GM23338 (cell line): ENCODE measurements around the gene RHOB. TPM values are rescaled to one million over a fixed set of nuclear protein-coding genes. Genes with fewer than 3 reads are reported as not detected.

ENCODE experiments used
- ATAC-seq: fragments of 200-7000 bp; cut with Tn5 transposase; 3 replicates; pipeline ENCODE4 v1.9.1; 2020
- DNase-seq: peaks from one replicate; pipeline ENCODE4 v3.0.0-alpha.2; 2015; ENCODE audit warnings: low spot score
- H2AFZ ChIP-seq: fragments of 200-600 bp; sonication (generic); 2 replicates; pipeline ENCODE4 v1.8.0; 2016; ENCODE audit warnings: antibody characterized with exemption, mild to moderate bottlenecking, moderate library complexity
- H3F3A ChIP-seq: fragments of 200-600 bp; sonication (generic); replicated peaks from 2 replicates; pipeline ENCODE4 v1.8.0; 2017; ENCODE audit warnings: antibody characterized with exemption, mixed run types, low read depth
- H3K27ac ChIP-seq: fragments of 200-600 bp; sonication (generic); 2 replicates; pipeline ENCODE4 v1.6.1; 2016; ENCODE audit warnings: low read depth
- H3K27me3 ChIP-seq: fragments of 200-600 bp; sonication (generic); 2 replicates; pipeline ENCODE4 v1.8.0; 2016; ENCODE audit warnings: mild to moderate bottlenecking, mixed run types, moderate library complexity; ENCODE audit not compliant: insufficient read depth
- H3K36me3 ChIP-seq: fragments of 200-600 bp; sonication (generic); 2 replicates; pipeline ENCODE4 v1.8.0; 2016; ENCODE audit warnings: mild to moderate bottlenecking; ENCODE audit not compliant: insufficient read depth
- H3K4me1 ChIP-seq: fragments of 200-600 bp; sonication (generic); 2 replicates; pipeline ENCODE4 v1.8.0; 2016; ENCODE audit warnings: mild to moderate bottlenecking, moderate library complexity; ENCODE audit not compliant: insufficient read depth
- H3K4me2 ChIP-seq: fragments of 200-600 bp; sonication (generic); 2 replicates; pipeline ENCODE4 v1.7.1; 2017; ENCODE audit warnings: mixed run types
- H3K4me3 ChIP-seq: fragments of 200-600 bp; sonication (generic); 2 replicates; pipeline ENCODE4 v1.6.1; 2016; ENCODE audit warnings: mixed run types
- H3K79me2 ChIP-seq: fragments of 200-600 bp; sonication (generic); replicated peaks from 2 replicates; pipeline ENCODE4 v1.8.0; 2017; ENCODE audit warnings: mild to moderate bottlenecking; ENCODE audit not compliant: insufficient read depth
- H3K9me2 ChIP-seq: fragments of 200-600 bp; sonication (generic); 2 replicates; pipeline ENCODE4 v1.8.0; 2017; ENCODE audit not compliant: insufficient read depth
- H4K20me1 ChIP-seq: fragments of 200-600 bp; sonication (generic); replicated peaks from 2 replicates; pipeline ENCODE4 v1.8.0; 2017; ENCODE audit warnings: mild to moderate bottlenecking; ENCODE audit not compliant: insufficient read depth
- H3K27ac Mint-ChIP-seq: 2 replicates; pipeline ENCODE4 v1.8.0; 2020; ENCODE audit warnings: inconsistent platforms, mild to moderate bottlenecking, moderate library complexity, mixed read lengths
- H3K27me3 Mint-ChIP-seq: 3 replicates; pipeline ENCODE4 v1.8.0; 2022; ENCODE audit warnings: low read depth, mild to moderate bottlenecking, moderate library complexity, mixed read lengths, inconsistent platforms; ENCODE audit not compliant: insufficient read depth, poor library complexity
- H3K36me3 Mint-ChIP-seq: 3 replicates; pipeline ENCODE4 v1.8.0; 2021; ENCODE audit warnings: low read depth, mild to moderate bottlenecking, inconsistent platforms, moderate library complexity, mixed read lengths
- H3K4me1 Mint-ChIP-seq: 3 replicates; pipeline ENCODE4 v1.8.0; 2020; ENCODE audit warnings: mild to moderate bottlenecking, inconsistent platforms, mixed read lengths
- H3K4me3 Mint-ChIP-seq: 3 replicates; pipeline ENCODE4 v1.8.0; 2021; ENCODE audit warnings: moderate library complexity, mild to moderate bottlenecking, inconsistent platforms, mixed read lengths
- H3K9me3 Mint-ChIP-seq: 3 replicates; pipeline ENCODE4 v1.8.0; 2020; ENCODE audit warnings: moderate library complexity, mild to moderate bottlenecking, inconsistent platforms, mixed read lengths
- CREB1 ChIP-seq: fragments of 250-450 bp; sonication (Bioruptor Pico); IDR thresholded peaks from 2 replicates; pipeline ENCODE4 v1.5.0; 2020; ENCODE audit warnings: low read depth, mild to moderate bottlenecking, moderate library complexity
- ETS1 ChIP-seq: IDR thresholded peaks from 2 replicates; pipeline ENCODE4 v1.6.1; 2016; ENCODE audit warnings: antibody characterized with exemption
- EZH2 ChIP-seq: fragments of 200-600 bp; sonication (generic); IDR thresholded peaks from one replicate; pipeline ENCODE4 v1.8.0; 2017; ENCODE audit warnings: antibody characterized with exemption, mild to moderate bottlenecking, low read depth; ENCODE audit not compliant: unreplicated experiment
- EZH2phosphoT487 ChIP-seq: fragments of 200-600 bp; sonication (generic); IDR thresholded peaks from one replicate; pipeline ENCODE4 v1.8.1; 2018; ENCODE audit warnings: antibody characterized with exemption; ENCODE audit not compliant: unreplicated experiment
- JUNB ChIP-seq: IDR thresholded peaks from one replicate; pipeline ENCODE4 v1.6.1; 2016; ENCODE audit warnings: antibody characterized with exemption; ENCODE audit not compliant: unreplicated experiment
- NANOG ChIP-seq: IDR thresholded peaks from 2 replicates; pipeline ENCODE4 v1.6.1; 2016; ENCODE audit warnings: antibody characterized with exemption, borderline replicate concordance
- REST ChIP-seq: IDR thresholded peaks from one replicate; pipeline ENCODE4 v1.6.1; 2018; ENCODE audit warnings: antibody characterized with exemption; ENCODE audit not compliant: unreplicated experiment
- ZNF114 ChIP-seq: fragments of 250-450 bp; sonication (Bioruptor Pico); IDR thresholded peaks from 2 replicates; pipeline ENCODE4 v1.5.0; 2020; ENCODE audit warnings: mild to moderate bottlenecking, moderate library complexity
- polyA plus RNA-seq: library from polyadenylated mRNA; unstranded; fragments of >200 nt; fragmentation: Nextera tagmentation; extraction: Ambion mirVana; gene quantifications from 2 replicates; pipeline ENCODE4 v1.2.1, GENCODE V29; 2016
- total RNA-seq: library from RNA; depleted of rRNA; stranded (reverse); fragments of >200 nt; shearing (Covaris generic); gene quantifications from 2 replicates; pipeline ENCODE4 v1.2.3, GENCODE V29; 2014
- TF ChIP-seq, protein P1 (sequence below): fragments of 250-450 bp; sonication (Bioruptor Pico); IDR thresholded peaks from 2 replicates; pipeline ENCODE4 v1.5.0; 2020; ENCODE audit warnings: mild to moderate bottlenecking, moderate library complexity

Gene RHOB
- total and polyA plus RNA-seq, 2 experiments from 2014 or later: 6.6 to 26.9 TPM

DNA sequence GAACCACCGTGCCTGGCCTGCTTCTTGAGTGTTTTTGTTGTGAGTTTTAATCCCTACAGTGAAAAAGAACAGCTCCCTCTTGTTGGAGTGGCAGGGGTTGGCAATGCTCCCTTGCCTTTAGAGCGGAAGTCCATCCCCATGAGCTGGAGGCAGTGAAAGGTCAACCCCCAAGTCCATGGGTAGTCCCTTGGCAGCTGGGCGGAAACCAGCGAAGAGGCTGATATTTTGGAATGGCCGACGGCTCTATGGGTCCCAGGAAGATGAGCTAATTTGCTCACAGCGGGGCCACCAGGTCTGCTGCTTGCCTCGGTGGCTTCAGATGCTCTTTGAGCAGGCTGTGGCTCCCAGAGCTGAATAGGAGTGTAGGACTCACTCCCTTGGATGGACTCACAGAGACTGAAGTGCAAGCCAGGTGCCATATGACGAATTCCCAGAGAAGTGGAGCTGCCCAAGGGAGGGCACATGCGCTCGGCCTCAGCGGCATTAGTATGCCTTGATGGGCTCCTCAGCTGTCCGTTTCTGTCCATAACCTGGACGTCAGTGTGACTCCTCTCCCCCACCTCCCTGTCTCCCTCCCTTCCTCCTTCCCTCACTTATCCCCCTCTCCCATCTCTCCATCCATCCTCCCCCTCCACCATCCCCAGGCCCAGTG lies 25.4 kb upstream of the RHOB start:
- TF ChIP-seq NANOG: no peak
- TF ChIP-seq, protein P1, sequence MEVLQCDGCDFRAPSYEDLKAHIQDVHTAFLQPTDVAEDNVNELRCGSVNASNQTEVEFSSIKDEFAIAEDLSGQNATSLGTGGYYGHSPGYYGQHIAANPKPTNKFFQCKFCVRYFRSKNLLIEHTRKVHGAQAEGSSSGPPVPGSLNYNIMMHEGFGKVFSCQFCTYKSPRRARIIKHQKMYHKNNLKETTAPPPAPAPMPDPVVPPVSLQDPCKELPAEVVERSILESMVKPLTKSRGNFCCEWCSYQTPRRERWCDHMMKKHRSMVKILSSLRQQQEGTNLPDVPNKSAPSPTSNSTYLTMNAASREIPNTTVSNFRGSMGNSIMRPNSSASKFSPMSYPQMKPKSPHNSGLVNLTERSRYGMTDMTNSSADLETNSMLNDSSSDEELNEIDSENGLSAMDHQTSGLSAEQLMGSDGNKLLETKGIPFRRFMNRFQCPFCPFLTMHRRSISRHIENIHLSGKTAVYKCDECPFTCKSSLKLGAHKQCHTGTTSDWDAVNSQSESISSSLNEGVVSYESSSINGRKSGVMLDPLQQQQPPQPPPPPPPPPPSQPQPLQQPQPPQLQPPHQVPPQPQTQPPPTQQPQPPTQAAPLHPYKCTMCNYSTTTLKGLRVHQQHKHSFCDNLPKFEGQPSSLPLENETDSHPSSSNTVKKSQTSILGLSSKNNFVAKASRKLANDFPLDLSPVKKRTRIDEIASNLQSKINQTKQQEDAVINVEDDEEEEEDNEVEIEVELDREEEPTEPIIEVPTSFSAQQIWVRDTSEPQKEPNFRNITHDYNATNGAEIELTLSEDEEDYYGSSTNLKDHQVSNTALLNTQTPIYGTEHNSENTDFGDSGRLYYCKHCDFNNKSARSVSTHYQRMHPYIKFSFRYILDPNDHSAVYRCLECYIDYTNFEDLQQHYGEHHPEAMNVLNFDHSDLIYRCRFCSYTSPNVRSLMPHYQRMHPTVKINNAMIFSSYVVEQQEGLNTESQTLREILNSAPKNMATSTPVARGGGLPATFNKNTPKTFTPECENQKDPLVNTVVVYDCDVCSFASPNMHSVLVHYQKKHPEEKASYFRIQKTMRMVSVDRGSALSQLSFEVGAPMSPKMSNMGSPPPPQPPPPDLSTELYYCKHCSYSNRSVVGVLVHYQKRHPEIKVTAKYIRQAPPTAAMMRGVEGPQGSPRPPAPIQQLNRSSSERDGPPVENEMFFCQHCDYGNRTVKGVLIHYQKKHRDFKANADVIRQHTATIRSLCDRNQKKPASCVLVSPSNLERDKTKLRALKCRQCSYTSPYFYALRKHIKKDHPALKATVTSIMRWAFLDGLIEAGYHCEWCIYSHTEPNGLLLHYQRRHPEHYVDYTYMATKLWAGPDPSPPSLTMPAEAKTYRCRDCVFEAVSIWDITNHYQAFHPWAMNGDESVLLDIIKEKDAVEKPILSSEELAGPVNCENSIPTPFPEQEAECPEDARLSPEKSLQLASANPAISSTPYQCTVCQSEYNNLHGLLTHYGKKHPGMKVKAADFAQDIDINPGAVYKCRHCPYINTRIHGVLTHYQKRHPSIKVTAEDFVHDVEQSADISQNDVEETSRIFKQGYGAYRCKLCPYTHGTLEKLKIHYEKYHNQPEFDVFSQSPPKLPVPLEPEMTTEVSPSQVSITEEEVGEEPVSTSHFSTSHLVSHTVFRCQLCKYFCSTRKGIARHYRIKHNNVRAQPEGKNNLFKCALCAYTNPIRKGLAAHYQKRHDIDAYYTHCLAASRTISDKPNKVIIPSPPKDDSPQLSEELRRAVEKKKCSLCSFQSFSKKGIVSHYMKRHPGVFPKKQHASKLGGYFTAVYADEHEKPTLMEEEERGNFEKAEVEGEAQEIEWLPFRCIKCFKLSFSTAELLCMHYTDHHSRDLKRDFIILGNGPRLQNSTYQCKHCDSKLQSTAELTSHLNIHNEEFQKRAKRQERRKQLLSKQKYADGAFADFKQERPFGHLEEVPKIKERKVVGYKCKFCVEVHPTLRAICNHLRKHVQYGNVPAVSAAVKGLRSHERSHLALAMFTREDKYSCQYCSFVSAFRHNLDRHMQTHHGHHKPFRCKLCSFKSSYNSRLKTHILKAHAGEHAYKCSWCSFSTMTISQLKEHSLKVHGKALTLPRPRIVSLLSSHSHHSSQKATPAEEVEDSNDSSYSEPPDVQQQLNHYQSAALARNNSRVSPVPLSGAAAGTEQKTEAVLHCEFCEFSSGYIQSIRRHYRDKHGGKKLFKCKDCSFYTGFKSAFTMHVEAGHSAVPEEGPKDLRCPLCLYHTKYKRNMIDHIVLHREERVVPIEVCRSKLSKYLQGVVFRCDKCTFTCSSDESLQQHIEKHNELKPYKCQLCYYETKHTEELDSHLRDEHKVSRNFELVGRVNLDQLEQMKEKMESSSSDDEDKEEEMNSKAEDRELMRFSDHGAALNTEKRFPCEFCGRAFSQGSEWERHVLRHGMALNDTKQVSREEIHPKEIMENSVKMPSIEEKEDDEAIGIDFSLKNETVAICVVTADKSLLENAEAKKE (CRISPR knock-in tag): no peak
- TF ChIP-seq JUNB: no peak
- no peak for TF ChIP-seq REST
- no peak for TF ChIP-seq EZH2phosphoT487
- no peak for TF ChIP-seq CREB1 (CRISPR knock-in tag)
- no peak for TF ChIP-seq ETS1
- TF ChIP-seq ZNF114: no peak
- no peak for TF ChIP-seq EZH2
- ATAC-seq (no peak), DNase-seq (no peak)
- Histone ChIP-seq H3K4me3 (no peak overlapping the region), H3K36me3 (no peaks in the 10 kb centered on the region), H3K27me3 (no peaks in the 10 kb centered on the region), H3K27ac (no peak overlapping the region), H3K9me2 (no peaks in the 10 kb centered on the region), H3K79me2 (no peaks in the 10 kb centered on the region), H3F3A (no peaks in the 10 kb centered on the region), H3K4me1 (no peaks in the 10 kb centered on the region), H3K4me2 (no peak overlapping the region), H4K20me1 (no peaks in the 10 kb centered on the region), H2AFZ (no peak overlapping the region; the same call in 1 of the 2 replicates)
- Mint-ChIP-seq H3K36me3 (no peaks in the 10 kb centered on the region), H3K4me1 (peaks cover 13% of the 10 kb centered on the region), H3K27me3 (peaks cover 9% of the 10 kb centered on the region), H3K4me3 (no peak overlapping the region), H3K9me3 (no peaks in the 10 kb centered on the region), H3K27ac (no peak overlapping the region)
